ENCODE data around the gene NINJ2.
"Not testable (repeated sequence)": the region's sequence is repeated elsewhere in the genome, so short reads cannot be mapped to it uniquely, and the experiment has no call there.

Gene NINJ2

GRCh38 chr12:663293-663871 lies at the start of gene NINJ2:
NINJ2 (minus strand) TSS chr12:663445; CDS start chr12:663360, 85 bp downstream.
- no peak for DNase-seq (ENCODE audit: low spot score)

GRCh38 chr12:712172-712863 lies 49.1 kb upstream of the NINJ2 start:
- DNase-seq (ENCODE audit: low spot score), result no peak

GRCh38 chr12:709455-710020 lies 46.3 kb upstream of the NINJ2 start:
- no peak for DNase-seq (ENCODE audit: low spot score)

- not testable (repeated sequence) for DNase-seq (ENCODE audit: low spot score)
These were observed 44.8 kb upstream of the NINJ2 start for GRCh38 chr12:708084-708483.

- no peak for DNase-seq (ENCODE audit: low spot score)
These were observed 41.4 kb upstream of the NINJ2 start for GRCh38 chr12:704516-705242.

- no peak for DNase-seq (ENCODE audit: low spot score)
These were observed 38.8 kb upstream of the NINJ2 start for GRCh38 chr12:701896-702539.

- no peak for DNase-seq (ENCODE audit: low spot score)
These were observed 36.8 kb upstream of the NINJ2 start for GRCh38 chr12:700016-700415.

GRCh38 chr12:698222-698621 lies 35.0 kb upstream of the NINJ2 start:
- DNase-seq (ENCODE audit: low spot score), result not testable (repeated sequence)

- DNase-seq (ENCODE audit: low spot score), result no peak
These were observed 34.2 kb upstream of the NINJ2 start for GRCh38 chr12:697481-697880.

- DNase-seq (ENCODE audit: low spot score), result no peak
These were observed 31.7 kb upstream of the NINJ2 start for GRCh38 chr12:694734-695503.

- no peak for DNase-seq (ENCODE audit: low spot score)
These were observed 30.8 kb upstream of the NINJ2 start for GRCh38 chr12:693934-694533.

GRCh38 chr12:692274-692673 lies 29.0 kb upstream of the NINJ2 start:
- no peak for DNase-seq (ENCODE audit: low spot score)

GRCh38 chr12:690466-690865 lies 27.2 kb upstream of the NINJ2 start:
- DNase-seq (ENCODE audit: low spot score), result no peak

- DNase-seq (ENCODE audit: low spot score), result no peak
These were observed 22.1 kb upstream of the NINJ2 start for GRCh38 chr12:685388-685787.

- DNase-seq (ENCODE audit: low spot score), result no peak
These were observed 21.2 kb upstream of the NINJ2 start for GRCh38 chr12:684416-684815.

GRCh38 chr12:681568-682256 lies 18.5 kb upstream of the NINJ2 start:
- DNase-seq (ENCODE audit: low spot score), result no peak

- no peak for DNase-seq (ENCODE audit: low spot score)
These were observed 15.8 kb upstream of the NINJ2 start for GRCh38 chr12:678747-679712.

- no peak for DNase-seq (ENCODE audit: low spot score)
These were observed 12.3 kb upstream of the NINJ2 start for GRCh38 chr12:675562-675961.

GRCh38 chr12:674272-674781 lies 11.1 kb upstream of the NINJ2 start:
- DNase-seq (ENCODE audit: low spot score), result no peak

All from ecto neural progenitor cell (in vitro differentiated cells).